ENCODE measurements around the gene C15orf40.
"Not testable (repeated sequence)": the region's sequence is repeated elsewhere in the genome, so short reads cannot be mapped to it uniquely, and the experiment has no call there.

C15orf40 gene

DNA sequence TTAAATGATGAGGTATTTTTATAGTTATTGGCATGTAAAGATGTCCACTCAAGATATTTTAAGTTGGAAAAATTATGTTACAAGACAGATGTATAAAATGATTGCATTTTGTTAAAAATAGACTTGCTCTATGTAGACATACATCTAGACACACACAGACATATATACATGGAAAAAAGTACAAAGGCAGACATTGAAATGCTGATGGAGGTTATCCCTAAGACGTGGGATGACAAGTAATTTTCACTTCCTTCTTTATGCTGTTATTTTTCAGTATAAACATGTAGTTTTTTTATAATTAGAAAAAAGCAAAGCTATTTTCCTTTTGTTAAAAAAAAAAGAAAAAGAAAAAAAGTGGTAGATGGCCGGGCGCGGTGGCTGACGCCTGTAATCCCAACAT is 66.1 kb downstream of the C15orf40 start:
- TF ChIP-seq CTCF (IDR thresholded peaks at IDR 0.05; ENCODE audit: low read depth, low read length) = no peak
- Histone ChIP-seq H3K4me3 (ENCODE audit: low read depth, low read length) (no peak overlapping the region), H3K36me3 (no peaks in the 10 kb centered on the region), H3K9me3 (no peaks in the 10 kb centered on the region), H3K4me1 (no peaks in the 10 kb centered on the region), H3K27me3 (no peaks in the 10 kb centered on the region)
- DNase-seq = no peak

DNA sequence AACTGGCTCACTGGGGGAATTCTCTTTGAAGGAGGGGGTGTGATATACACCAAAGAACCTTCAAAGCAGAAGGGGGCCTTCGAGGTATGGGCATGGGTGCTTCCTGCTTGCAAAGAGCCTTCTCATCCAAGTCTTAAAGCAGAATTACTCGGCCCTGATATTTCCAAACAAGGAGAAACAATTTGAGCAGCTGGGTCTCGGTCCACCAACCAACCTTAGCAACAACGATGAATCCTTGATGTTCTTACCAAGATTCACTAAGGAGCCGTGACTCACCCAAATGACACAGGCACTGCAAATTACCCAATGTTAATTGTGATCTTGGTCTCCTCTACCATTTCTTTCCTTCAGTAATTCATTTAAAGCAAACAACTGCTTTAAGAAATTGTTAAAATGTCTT is 66.6 kb downstream of the C15orf40 start:
- no peak for TF ChIP-seq CTCF (IDR thresholded peaks at IDR 0.05; ENCODE audit: low read depth, low read length)
- Histone ChIP-seq H3K36me3 (no peaks in the 10 kb centered on the region), H3K4me1 (no peaks in the 10 kb centered on the region), H3K27me3 (no peaks in the 10 kb centered on the region), H3K9me3 (no peaks in the 10 kb centered on the region), H3K4me3 (ENCODE audit: low read depth, low read length) (no peak overlapping the region)
- no peak for DNase-seq

DNA sequence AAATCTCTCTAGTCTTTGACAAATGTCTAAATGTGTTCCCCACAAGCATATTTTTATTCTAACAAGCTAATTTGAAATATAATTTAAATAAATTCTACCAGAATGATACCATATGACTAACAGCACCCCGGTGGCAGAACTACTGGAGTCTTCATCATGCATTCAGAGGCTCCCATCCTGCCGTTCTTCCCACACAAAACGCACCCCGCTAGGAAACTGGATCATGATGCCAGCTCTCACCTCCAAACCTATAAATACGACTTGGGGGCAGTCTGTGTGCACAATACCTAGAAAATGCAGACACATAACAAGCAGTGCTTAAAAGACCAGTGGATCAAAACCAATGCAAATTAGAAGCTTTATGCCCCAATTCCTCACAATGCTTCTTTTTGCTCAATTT is 67.4 kb downstream of the C15orf40 start:
- no peaks in the 10 kb centered on the region for H3K4me1 ChIP-seq
- H3K27me3 ChIP-seq = no peaks in the 10 kb centered on the region
- H3K4me3 ChIP-seq (ENCODE audit: low read depth, low read length) = no peak overlapping the region
- no peak for TF ChIP-seq CTCF (IDR thresholded peaks at IDR 0.05; ENCODE audit: low read depth, low read length)
- H3K9me3 ChIP-seq = no peaks in the 10 kb centered on the region
- no peak for DNase-seq
- H3K36me3 ChIP-seq = no peaks in the 10 kb centered on the region

DNA sequence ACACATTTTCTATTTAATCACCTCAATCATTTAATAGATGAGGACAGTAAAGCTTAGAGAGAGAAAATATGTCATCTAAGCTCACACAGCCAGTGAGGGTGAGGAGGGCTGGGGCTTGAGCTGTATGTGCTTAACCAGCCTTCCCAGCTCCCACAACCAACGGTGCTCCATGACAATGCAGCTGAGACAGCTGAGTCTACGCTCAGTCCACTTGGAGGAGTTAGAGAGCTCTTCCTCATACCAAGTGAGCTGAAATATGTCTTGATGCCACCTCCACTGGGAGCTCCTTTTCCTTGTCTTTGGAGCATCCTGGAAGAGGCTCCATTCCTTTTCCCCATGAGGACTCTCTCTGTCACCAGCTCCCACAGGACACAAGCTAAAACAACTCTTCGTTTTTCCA is 68.3 kb downstream of the C15orf40 start:
- no peak overlapping the region for H3K4me3 ChIP-seq (ENCODE audit: low read depth, low read length)
- H3K4me1 ChIP-seq = no peaks in the 10 kb centered on the region
- no peak for DNase-seq
- no peaks in the 10 kb centered on the region for H3K27me3 ChIP-seq
- no peaks in the 10 kb centered on the region for H3K36me3 ChIP-seq
- TF ChIP-seq CTCF (IDR thresholded peaks at IDR 0.05; ENCODE audit: low read depth, low read length) = no peak
- no peaks in the 10 kb centered on the region for H3K9me3 ChIP-seq

DNA sequence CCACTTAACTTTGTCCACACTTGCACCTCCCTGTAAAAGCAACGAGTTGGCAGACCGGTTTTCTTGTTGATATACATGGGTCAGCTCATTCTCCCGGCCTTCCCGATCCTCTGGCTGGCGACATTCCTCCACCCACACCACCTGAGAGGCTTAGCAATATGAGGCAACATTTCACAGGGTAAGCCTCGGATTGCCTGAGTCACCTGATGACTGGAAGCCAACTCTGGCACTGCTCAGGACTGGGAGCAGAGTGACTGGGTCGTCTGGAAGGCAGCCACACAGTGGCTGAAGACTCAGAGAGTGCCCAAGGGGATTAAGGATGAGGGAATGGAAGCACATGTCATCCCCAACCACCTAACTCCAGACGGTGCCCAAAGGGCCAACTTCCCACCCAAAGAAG is 68.7 kb downstream of the C15orf40 start:
- H3K9me3 ChIP-seq = no peaks in the 10 kb centered on the region
- no peaks in the 10 kb centered on the region for H3K36me3 ChIP-seq
- H3K4me1 ChIP-seq = no peaks in the 10 kb centered on the region
- TF ChIP-seq CTCF (IDR thresholded peaks at IDR 0.05; ENCODE audit: low read depth, low read length) = no peak
- DNase-seq = no peak
- no peak overlapping the region for H3K4me3 ChIP-seq (ENCODE audit: low read depth, low read length)
- H3K27me3 ChIP-seq = no peaks in the 10 kb centered on the region

DNA sequence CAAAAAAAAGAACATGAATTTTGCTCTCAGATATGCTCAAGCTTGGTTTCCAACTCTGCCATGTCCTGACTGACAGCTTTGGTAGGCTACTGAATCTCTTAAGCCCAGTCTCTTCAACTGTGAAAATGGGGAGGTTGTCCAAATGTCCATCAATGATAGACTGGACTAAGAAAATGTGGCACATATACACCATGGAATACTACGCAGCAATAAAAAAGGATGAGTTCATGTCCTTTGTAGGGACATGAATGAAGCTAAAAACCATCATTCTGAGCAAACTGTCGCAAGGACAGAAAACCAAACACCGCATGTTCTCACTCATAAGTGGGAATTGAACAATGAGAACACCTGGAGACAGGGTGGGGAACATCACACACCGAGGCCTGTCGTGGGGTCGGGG is 71.8 kb downstream of the C15orf40 start:
- not testable (repeated sequence) for H3K4me1 ChIP-seq; H3K4me3 ChIP-seq (ENCODE audit: low read depth, low read length); H3K9me3 ChIP-seq; DNase-seq; H3K27me3 ChIP-seq; H3K36me3 ChIP-seq
